Sigmoid colon (tissue), 7 donors: ENCODE results near the gene CHN2. TPM values are rescaled to one million over a fixed set of nuclear protein-coding genes. Genes with fewer than 3 reads are reported as not detected.

Experiments used
- DNase-seq: peaks from one replicate; pipeline ENCODE4 v3.0.0-alpha.2; 2019
- H3K27ac ChIP-seq, 4 donors: fragments of 200-600 bp; sonication (generic); one replicate each; pipeline ENCODE4 v1.5.1; 2016 to 2019; ENCODE audit warnings: mild to moderate bottlenecking in 1 of 4
- H3K27me3 ChIP-seq, 3 donors: fragments of 200-600 bp; sonication (generic); one replicate each; pipeline ENCODE4 v1.5.1; 2019; ENCODE audit warnings: mild to moderate bottlenecking in 1 of 3
- H3K36me3 ChIP-seq, 4 donors: fragments of 200-600 bp; sonication (generic); one replicate each; pipeline ENCODE4 v1.5.1; 2016 to 2019
- H3K4me1 ChIP-seq, 4 donors: fragments of 200-600 bp; sonication (generic); one replicate each; pipeline ENCODE4 v1.5.1; 2017 to 2019
- H3K4me3 ChIP-seq, 4 donors: fragments of 200-600 bp; sonication (generic); one replicate each; pipeline ENCODE4 v1.5.1; 2017 to 2019; ENCODE audit warnings: mild to moderate bottlenecking in 2 of 4, moderate library complexity in 1 of 4
- H3K9me3 ChIP-seq, 4 donors: fragments of 200-600 bp in 3 of 4; sonication (generic) in 3 of 4; one replicate each; pipeline versions ENCODE4 v1.5.1 to v1.6.1; 2013 to 2019
- EP300 ChIP-seq, 4 donors: sonication (generic); formaldehyde crosslinking; IDR thresholded peaks; one replicate each; pipeline ENCODE4 v1.6.1; 2017; ENCODE audit warnings: antibody characterized with exemption in 4 of 4
- POLR2A ChIP-seq, 2 donors: fragments of 450-650 bp; IDR thresholded peaks; one replicate each; pipeline ENCODE4 v1.6.1; 2016; ENCODE audit warnings: antibody characterized with exemption in 2 of 2, mild to moderate bottlenecking in 2 of 2, moderate library complexity in 2 of 2
- POLR2AphosphoS5 ChIP-seq, 4 donors: sonication (generic); formaldehyde crosslinking; IDR thresholded peaks; one replicate each; pipeline ENCODE4 v1.6.1; 2017; ENCODE audit warnings: antibody characterized with exemption in 4 of 4
- WGBS, 2 donors: extraction: QIAGEN DNeasy Blood & Tissue Kit; methylation state at CpG; one replicate each; pipeline ENCODE4 v1.1.7; 2013; 5-methylcytosine and 5-hydroxymethylcytosine counted together
- intact Hi-C: fragments of 100-400 bp; cut with DNase I; formaldehyde crosslinking; loops from one replicate; pipeline ENCODE4 v1.15.1; 2023
- polyA plus RNA-seq, 3 donors: library from polyadenylated mRNA; stranded (reverse); fragments of 200-250 nt; gene quantifications; one replicate each; pipeline ENCODE4 v1.2.3, GENCODE V29; 2013
- total RNA-seq, 4 donors: library from RNA; depleted of rRNA; stranded (reverse); fragments of >200 nt; gene quantifications; one replicate each; pipeline ENCODE4 v1.1.0, GENCODE V29; 2016
- TF ChIP-seq, protein P1 (sequence below), 4 experiments: fragments of 450-650 bp in 3 of 4; fragments of 200-600 bp in 1 of 4; IDR thresholded peaks; one replicate each; pipeline ENCODE4 v1.5.1; 2016 to 2019; ENCODE audit warnings: antibody characterized with exemption in 4 of 4, mild to moderate bottlenecking in 3 of 4, moderate library complexity in 2 of 4
- donor health status: healthy with polysubstance abuse.
- donor health status: Bipolar disorder and iron deficiency.
- donor health status: healthy.

The CHN2 gene
- total and polyA plus RNA-seq, 7 donors: 4.2 to 37.7 (median 15.8) TPM

DNA sequence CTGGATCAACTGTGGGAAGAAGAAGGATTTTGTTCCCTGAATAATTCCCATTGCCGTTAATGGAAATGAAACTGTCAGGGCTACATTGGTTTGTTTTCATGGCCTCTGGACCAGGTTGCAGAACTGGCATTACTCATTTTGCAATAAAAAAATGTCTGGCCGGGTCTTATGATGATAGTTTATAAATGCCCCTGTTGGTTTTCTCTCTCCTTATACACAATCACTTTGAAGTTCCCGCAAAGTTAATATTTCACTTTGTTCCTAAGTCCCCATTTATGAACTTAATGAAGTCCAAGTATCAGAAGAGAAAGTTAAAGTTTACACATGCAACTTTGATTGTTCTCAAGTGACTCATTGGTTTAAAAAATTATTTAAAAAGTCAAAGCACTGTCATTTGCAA is 218.3 kb downstream of the CHN2 start:
- no peaks in the 10 kb centered on the region for H3K27me3 ChIP-seq
- no peaks in the 10 kb centered on the region for H3K4me1 ChIP-seq
- H3K36me3 ChIP-seq: no peaks in the 10 kb centered on the region
- 17 to 62% methylated on average over 3 of the region's 3 CpGs for WGBS, 2 donors
- no peak overlapping the region for H3K4me3 ChIP-seq
- no peak overlapping the region for H3K27ac ChIP-seq
- intact Hi-C loops: no loop called here
- H3K9me3 ChIP-seq: no peaks in the 10 kb centered on the region
- TF ChIP-seq POLR2AphosphoS5 (IDR thresholded peaks at IDR 0.05) (no peak), EP300 (IDR thresholded peaks at IDR 0.05) (no peak), POLR2A (IDR thresholded peaks at IDR 0.05) (no peak)
- TF ChIP-seq, protein P1, sequence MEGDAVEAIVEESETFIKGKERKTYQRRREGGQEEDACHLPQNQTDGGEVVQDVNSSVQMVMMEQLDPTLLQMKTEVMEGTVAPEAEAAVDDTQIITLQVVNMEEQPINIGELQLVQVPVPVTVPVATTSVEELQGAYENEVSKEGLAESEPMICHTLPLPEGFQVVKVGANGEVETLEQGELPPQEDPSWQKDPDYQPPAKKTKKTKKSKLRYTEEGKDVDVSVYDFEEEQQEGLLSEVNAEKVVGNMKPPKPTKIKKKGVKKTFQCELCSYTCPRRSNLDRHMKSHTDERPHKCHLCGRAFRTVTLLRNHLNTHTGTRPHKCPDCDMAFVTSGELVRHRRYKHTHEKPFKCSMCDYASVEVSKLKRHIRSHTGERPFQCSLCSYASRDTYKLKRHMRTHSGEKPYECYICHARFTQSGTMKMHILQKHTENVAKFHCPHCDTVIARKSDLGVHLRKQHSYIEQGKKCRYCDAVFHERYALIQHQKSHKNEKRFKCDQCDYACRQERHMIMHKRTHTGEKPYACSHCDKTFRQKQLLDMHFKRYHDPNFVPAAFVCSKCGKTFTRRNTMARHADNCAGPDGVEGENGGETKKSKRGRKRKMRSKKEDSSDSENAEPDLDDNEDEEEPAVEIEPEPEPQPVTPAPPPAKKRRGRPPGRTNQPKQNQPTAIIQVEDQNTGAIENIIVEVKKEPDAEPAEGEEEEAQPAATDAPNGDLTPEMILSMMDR (IDR thresholded peaks at IDR 0.05): no peak
- DNase-seq: no peak

DNA sequence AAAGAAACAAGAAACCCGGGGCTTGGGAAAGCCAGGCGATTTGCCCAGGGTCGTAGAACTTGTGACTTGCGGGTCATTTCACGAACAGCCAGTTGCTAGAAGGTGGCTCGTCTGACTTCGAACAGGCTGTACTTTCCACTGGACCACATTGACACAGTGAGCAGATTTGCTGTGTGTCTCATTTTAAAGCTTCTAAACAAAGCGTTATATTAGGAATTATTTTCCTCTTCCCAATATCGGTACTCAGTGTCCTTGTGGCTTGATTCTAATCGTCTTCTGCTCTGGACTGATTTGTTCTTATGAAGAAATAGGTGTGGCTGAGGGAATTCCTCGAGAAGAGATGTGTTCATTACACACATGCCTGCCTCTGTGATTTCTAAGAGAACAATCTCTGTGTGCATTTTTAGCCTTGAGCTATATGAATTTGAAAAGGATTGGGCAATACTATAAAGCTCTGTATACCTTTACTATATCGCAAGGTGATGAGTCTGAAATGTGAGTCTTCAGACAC is 219.1 kb downstream of the CHN2 start:
- H3K27me3 ChIP-seq: no peaks in the 10 kb centered on the region
- TF ChIP-seq POLR2A (IDR thresholded peaks at IDR 0.05): no peak
- no peaks in the 10 kb centered on the region for H3K9me3 ChIP-seq
- DNase-seq: no peak
- intact Hi-C loops: no loop called here
- no peaks in the 10 kb centered on the region for H3K36me3 ChIP-seq
- WGBS, 2 donors: 34 to 70% methylated on average over 12 of the region's 12 CpGs
- no peaks in the 10 kb centered on the region for H3K4me1 ChIP-seq
- no peak overlapping the region for H3K4me3 ChIP-seq
- no peak overlapping the region for H3K27ac ChIP-seq

DNA sequence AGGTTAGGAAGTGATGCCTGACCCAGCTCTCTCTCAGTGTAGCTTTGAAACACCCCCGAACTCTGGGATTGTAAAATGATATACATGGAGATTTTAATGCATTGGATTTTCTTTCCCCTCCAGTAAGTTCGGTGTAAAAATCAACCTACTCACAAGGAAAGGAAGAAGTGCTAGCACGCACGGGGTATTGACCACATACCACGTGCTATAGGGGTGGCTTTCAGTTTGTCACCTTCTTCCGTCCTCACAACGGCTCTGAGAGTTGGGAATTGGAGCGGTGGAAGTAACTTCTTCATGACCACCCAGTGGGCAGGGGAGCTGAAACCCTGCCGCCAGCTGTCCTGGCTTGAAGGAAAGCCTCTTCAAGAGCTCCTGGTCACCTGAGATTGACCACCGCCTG is 219.6 kb downstream of the CHN2 start:
- intact Hi-C loops: no loop called here

DNA sequence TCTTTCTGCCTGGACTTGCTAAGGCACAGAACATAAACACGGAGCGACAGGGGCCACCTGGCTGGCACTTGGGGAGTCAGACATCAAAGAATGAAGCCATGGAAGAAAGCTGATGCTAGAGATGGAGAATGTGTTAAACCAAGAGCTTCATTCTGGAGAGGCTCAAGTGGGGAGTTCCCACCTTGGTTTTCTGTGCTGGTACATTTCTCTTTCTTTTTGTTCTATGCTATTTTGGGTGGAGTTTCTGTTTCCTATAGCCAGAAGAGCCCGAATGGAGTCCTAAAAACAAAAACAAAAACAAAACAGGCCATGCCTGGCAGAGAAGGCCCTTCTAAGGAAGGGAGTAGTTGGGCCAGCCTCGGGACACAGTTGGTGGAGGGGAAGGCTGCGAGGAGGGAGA is 220.6 kb downstream of the CHN2 start:
- WGBS, 2 donors: 87 to 88% methylated on average over 5 of the region's 5 CpGs
- Histone ChIP-seq H3K36me3 (no peaks in the 10 kb centered on the region), H3K9me3 (no peaks in the 10 kb centered on the region), H3K27me3 (no peaks in the 10 kb centered on the region), H3K4me3 (no peak overlapping the region), H3K27ac (no peak overlapping the region), H3K4me1 (no peaks in the 10 kb centered on the region)
- TF ChIP-seq POLR2AphosphoS5 (IDR thresholded peaks at IDR 0.05): no peak
- no peak for DNase-seq
- intact Hi-C loops: no loop called here

More for the DNA sequence above, 219.6 kb downstream of the CHN2 start:
- Histone ChIP-seq H3K9me3 (no peaks in the 10 kb centered on the region), H3K4me3 (no peak overlapping the region), H3K27me3 (no peaks in the 10 kb centered on the region), H3K4me1 (no peaks in the 10 kb centered on the region), H3K36me3 (no peaks in the 10 kb centered on the region), H3K27ac (no peak overlapping the region)
- no peak for DNase-seq
- 94% methylated on average over 10 of the region's 10 CpGs for WGBS, 2 donors
- TF ChIP-seq, protein P1 (IDR thresholded peaks at IDR 0.05): no peak
- no peak for TF ChIP-seq POLR2A (IDR thresholded peaks at IDR 0.05)
- no peak for TF ChIP-seq EP300 (IDR thresholded peaks at IDR 0.05)
- no peak for TF ChIP-seq POLR2AphosphoS5 (IDR thresholded peaks at IDR 0.05)

DNA sequence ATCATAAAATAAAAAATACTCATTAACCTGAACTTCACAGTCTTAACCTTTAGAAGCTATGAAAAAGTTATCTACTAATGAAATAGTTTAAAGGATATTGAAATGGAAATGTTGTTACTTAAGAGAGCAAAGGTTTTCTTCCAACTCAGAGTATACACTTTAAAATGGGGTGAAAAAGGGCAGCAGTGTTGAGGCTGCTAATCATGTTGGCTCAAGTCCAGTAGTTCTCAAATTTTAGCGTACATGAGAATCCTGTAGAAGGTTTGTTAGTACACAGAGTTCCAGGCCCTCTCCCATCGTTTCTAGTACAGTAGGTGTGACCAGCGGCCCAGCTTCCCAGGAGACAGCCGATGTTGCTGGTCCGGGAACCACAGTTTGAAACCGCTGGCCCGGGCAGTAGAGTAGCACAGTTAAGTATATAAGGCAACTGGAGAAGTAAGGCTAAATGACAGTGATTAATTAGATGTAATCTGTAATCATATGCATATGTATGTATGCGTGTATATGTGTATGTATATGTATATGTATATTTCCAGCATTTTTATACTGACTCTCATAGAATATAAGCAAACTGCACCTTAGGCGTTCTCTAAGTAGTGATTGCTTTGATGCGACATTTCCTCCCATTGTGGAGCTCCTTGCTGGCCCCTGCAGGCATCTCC is 221.8 kb downstream of the CHN2 start:
- no peak overlapping the region for H3K27ac ChIP-seq
- no peaks in the 10 kb centered on the region for H3K9me3 ChIP-seq
- H3K4me3 ChIP-seq: no peak overlapping the region
- DNase-seq: no peak
- no peaks in the 10 kb centered on the region for H3K4me1 ChIP-seq
- TF ChIP-seq, protein P1 (IDR thresholded peaks at IDR 0.05): no peak
- TF ChIP-seq POLR2AphosphoS5 (IDR thresholded peaks at IDR 0.05) (no peak), POLR2A (IDR thresholded peaks at IDR 0.05) (no peak), EP300 (IDR thresholded peaks at IDR 0.05) (no peak)
- H3K27me3 ChIP-seq: no peaks in the 10 kb centered on the region
- intact Hi-C loops: no loop called here
- H3K36me3 ChIP-seq: no peaks in the 10 kb centered on the region
- 83 to 93% methylated on average over 10 of the region's 10 CpGs for WGBS, 2 donors

DNA sequence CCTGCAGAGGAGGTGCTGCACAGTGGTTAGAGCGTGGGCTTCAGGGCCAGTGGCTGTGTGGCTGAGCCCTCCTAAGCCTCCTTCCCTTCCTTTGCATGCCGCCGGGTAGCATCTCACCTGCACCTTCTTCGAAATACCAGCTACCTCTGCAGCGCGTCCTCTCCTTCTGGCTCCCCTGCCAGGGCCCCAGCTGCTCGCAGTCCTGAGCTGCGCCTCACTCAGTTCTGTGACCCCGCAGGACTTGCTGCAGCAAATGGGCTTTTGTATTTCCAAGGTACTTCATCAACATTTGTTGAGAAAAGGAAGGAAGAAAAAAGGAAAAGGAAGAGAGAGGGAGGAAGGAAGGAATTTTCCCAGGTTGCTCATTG is 222.3 kb downstream of the CHN2 start:
- DNase-seq: no peak
- Histone ChIP-seq H3K36me3 (no peaks in the 10 kb centered on the region), H3K27ac (no peak overlapping the region), H3K27me3 (no peaks in the 10 kb centered on the region), H3K4me1 (no peaks in the 10 kb centered on the region), H3K4me3 (no peak overlapping the region), H3K9me3 (no peaks in the 10 kb centered on the region)
- 96 to 98% methylated on average over 9 of the region's 9 CpGs for whole genome bisulfite sequencing, 2 donors
- intact Hi-C loops: no loop called here
- no peak for TF ChIP-seq POLR2AphosphoS5 (IDR thresholded peaks at IDR 0.05)
- TF ChIP-seq POLR2A (IDR thresholded peaks at IDR 0.05): no peak
- TF ChIP-seq, protein P1 (IDR thresholded peaks at IDR 0.05): no peak
- no peak for TF ChIP-seq EP300 (IDR thresholded peaks at IDR 0.05)
